Osteocyte (in vitro differentiated cells): ENCODE data around the gene NUP42. TPM values are rescaled to one million over a fixed set of nuclear protein-coding genes. Genes with fewer than 3 reads are reported as not detected.
"Not testable (repeated sequence)": the region's sequence is repeated elsewhere in the genome, so short reads cannot be mapped to it uniquely, and the experiment has no call there.

Experiments
- DNase-seq: peaks from one replicate; pipeline ENCODE4 v3.0.0; 2021; ENCODE audit warnings: mixed read lengths; ENCODE audit not compliant: unreplicated experiment; ENCODE audit errors: extremely low spot score
- H3K27ac Mint-ChIP-seq: one replicate; pipeline ENCODE4 v1.8.0; 2021; ENCODE audit warnings: mild to moderate bottlenecking, mixed read lengths; ENCODE audit not compliant: unreplicated experiment
- H3K27me3 Mint-ChIP-seq: one replicate; pipeline ENCODE4 v1.8.0; 2021; ENCODE audit warnings: mixed read lengths; ENCODE audit not compliant: unreplicated experiment
- H3K36me3 Mint-ChIP-seq: one replicate; pipeline ENCODE4 v1.8.0; 2021; ENCODE audit warnings: mixed read lengths; ENCODE audit not compliant: unreplicated experiment
- H3K4me1 Mint-ChIP-seq: one replicate; pipeline ENCODE4 v1.8.0; 2021; ENCODE audit warnings: mixed read lengths; ENCODE audit not compliant: unreplicated experiment
- H3K4me3 Mint-ChIP-seq: one replicate; pipeline ENCODE4 v1.8.0; 2021; ENCODE audit warnings: mild to moderate bottlenecking, moderate library complexity, mixed read lengths; ENCODE audit not compliant: unreplicated experiment
- H3K9me3 Mint-ChIP-seq: one replicate; pipeline ENCODE4 v1.8.0; 2021; ENCODE audit warnings: mixed read lengths; ENCODE audit not compliant: unreplicated experiment
- CTCF ChIP-seq: fragments of 200-600 bp; sonication (generic); IDR thresholded peaks from 2 replicates; pipeline ENCODE4 v1.5.0; 2021; ENCODE audit warnings: antibody characterized with exemption, mild to moderate bottlenecking, moderate library complexity
- total RNA-seq: library from RNA; stranded (reverse); gene quantifications from 2 replicates; pipeline ENCODE4 v1.2.1, GENCODE V29; 2021

Gene NUP42
- total RNA-seq, 1 donor from 2014 or later = 27.0 TPM

GRCh38 chr7:23184709-23185359 lies 3.0 kb downstream of the NUP42 start:
- no peak for DNase-seq
- Mint-ChIP-seq H3K36me3 (peaks cover 20% of the 10 kb centered on the region), H3K27me3 (no peaks in the 10 kb centered on the region), H3K4me3 (no peak overlapping the region), H3K9me3 (no peaks in the 10 kb centered on the region), H3K4me1 (peaks cover 30% of the 10 kb centered on the region), H3K27ac (no peak overlapping the region)
- peak; percentile 71 for TF ChIP-seq CTCF

GRCh38 chr7:23185980-23186379 lies 4.1 kb downstream of the NUP42 start:
- TF ChIP-seq CTCF = no peak
- peaks cover 29% of the 10 kb centered on the region for H3K4me1 Mint-ChIP-seq

GRCh38 chr7:23191022-23191421 lies 9.2 kb downstream of the NUP42 start:
- H3K27ac Mint-ChIP-seq = peak overlapping the region; percentile 1
- TF ChIP-seq CTCF = no peak
- no peak for DNase-seq
- H3K4me3 Mint-ChIP-seq = no peak overlapping the region
- peaks cover 36% of the 10 kb centered on the region for H3K36me3 Mint-ChIP-seq
- no peaks in the 10 kb centered on the region for H3K4me1 Mint-ChIP-seq
- H3K9me3 Mint-ChIP-seq = no peaks in the 10 kb centered on the region
- H3K27me3 Mint-ChIP-seq = no peaks in the 10 kb centered on the region

More at GRCh38 chr7:23185980-23186379, 4.1 kb downstream of the NUP42 start:
- no peak for DNase-seq
- H3K4me3 Mint-ChIP-seq = no peak overlapping the region
- no peaks in the 10 kb centered on the region for H3K9me3 Mint-ChIP-seq
- no peak overlapping the region for H3K27ac Mint-ChIP-seq
- H3K27me3 Mint-ChIP-seq = no peaks in the 10 kb centered on the region
- peaks cover 25% of the 10 kb centered on the region for H3K36me3 Mint-ChIP-seq

- H3K36me3 Mint-ChIP-seq = peaks cover 37% of the 10 kb centered on the region
- H3K9me3 Mint-ChIP-seq, H3K27ac Mint-ChIP-seq, DNase-seq, H3K4me3 Mint-ChIP-seq, H3K4me1 Mint-ChIP-seq, H3K27me3 Mint-ChIP-seq: not testable (repeated sequence)
Observed at GRCh38 chr7:23193650-23194227, 11.9 kb downstream of the NUP42 start.

- TF ChIP-seq CTCF = no peak
- H3K9me3 Mint-ChIP-seq = no peaks in the 10 kb centered on the region
- H3K4me3 Mint-ChIP-seq = no peak overlapping the region
- no peaks in the 10 kb centered on the region for H3K4me1 Mint-ChIP-seq
- H3K27ac Mint-ChIP-seq = no peak overlapping the region
- peaks cover 33% of the 10 kb centered on the region for H3K36me3 Mint-ChIP-seq
- H3K27me3 Mint-ChIP-seq = no peaks in the 10 kb centered on the region
- no peak for DNase-seq
Observed at GRCh38 chr7:23196306-23196705, 14.5 kb downstream of the NUP42 start.

- H3K4me3 Mint-ChIP-seq, DNase-seq, H3K27me3 Mint-ChIP-seq, H3K27ac Mint-ChIP-seq, H3K9me3 Mint-ChIP-seq, H3K4me1 Mint-ChIP-seq: not testable (repeated sequence)
- H3K36me3 Mint-ChIP-seq = peaks cover 32% of the 10 kb centered on the region
Observed at GRCh38 chr7:23197745-23198144, 15.9 kb downstream of the NUP42 start.
